Gastroesophageal sphincter (tissue), 3 donors: ENCODE data around the gene PUS3.

Source experiments
- CTCF ChIP-seq, 4 experiments: fragments of 200-600 bp in 2 of 4; fragments of 450-650 bp in 2 of 4; sonication (generic) in 1 of 4; IDR thresholded peaks; one replicate each; pipeline ENCODE4 v1.5.1; 2017 to 2019; ENCODE audit warnings: antibody characterized with exemption in 4 of 4, mild to moderate bottlenecking in 2 of 4, moderate library complexity in 2 of 4
- EP300 ChIP-seq: sonication (generic); formaldehyde crosslinking; IDR thresholded peaks from one replicate; pipeline ENCODE4 v1.6.1; 2017; ENCODE audit warnings: antibody characterized with exemption, mild to moderate bottlenecking
- POLR2A ChIP-seq, 2 donors: fragments of 450-650 bp; IDR thresholded peaks; one replicate each; pipeline ENCODE4 v1.6.1; 2017; ENCODE audit warnings: antibody characterized with exemption in 2 of 2, mild to moderate bottlenecking in 2 of 2, moderate library complexity in 1 of 2

DNA sequence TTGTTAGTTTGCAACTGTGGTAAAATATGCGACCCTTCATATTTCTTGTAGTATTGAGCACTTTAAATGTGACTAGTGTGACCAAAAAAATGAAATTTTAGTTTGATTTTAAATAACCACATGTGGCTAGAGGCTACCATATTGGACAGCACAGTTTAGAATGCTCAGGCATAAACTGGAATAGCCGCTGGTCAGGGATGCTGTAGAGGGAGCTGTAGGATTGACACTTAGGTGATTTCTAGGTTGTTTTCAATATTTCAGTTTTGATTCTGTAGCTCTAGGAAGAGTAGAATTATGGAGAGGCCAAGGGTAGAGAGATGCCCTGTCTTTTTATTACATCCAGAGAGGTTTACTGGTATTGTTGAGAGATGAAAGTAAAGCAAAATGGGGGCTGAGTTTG, 32.0 kb upstream of the PUS3 start:
- TF ChIP-seq CTCF (IDR thresholded peaks at IDR 0.05) (no peak), EP300 (no peak), POLR2A (IDR thresholded peaks at IDR 0.05) (no peak)
